Upper lobe of left lung (tissue), 4 donors: Measurements from ENCODE around the gene NOTCH1.

ENCODE experiments used
- CTCF ChIP-seq, 6 experiments: fragments of 450-650 bp in 4 of 6; fragments of 200-600 bp in 2 of 6; sonication (generic) in 2 of 6; IDR thresholded peaks; one replicate each; pipeline ENCODE4 v1.5.1; 2016 to 2019; ENCODE audit warnings: antibody characterized with exemption in 6 of 6
- EP300 ChIP-seq, 4 donors: sonication (generic); formaldehyde crosslinking; IDR thresholded peaks; one replicate each; pipeline ENCODE4 v1.5.1; 2017; ENCODE audit warnings: antibody characterized with exemption in 4 of 4, control low read depth in 2 of 4
- POLR2A ChIP-seq, 4 donors: fragments of 450-650 bp; IDR thresholded peaks; one replicate each; pipeline ENCODE4 v1.5.1; 2016 to 2017; ENCODE audit warnings: antibody characterized with exemption in 4 of 4, mild to moderate bottlenecking in 2 of 4

- no peak for TF ChIP-seq CTCF (IDR thresholded peaks at IDR 0.05)
- TF ChIP-seq EP300 (IDR thresholded peaks at IDR 0.05) = no peak
- no peak for TF ChIP-seq POLR2A (IDR thresholded peaks at IDR 0.05)
Observed at GRCh38 chr9:136588663-136589464, 43.0 kb upstream of the NOTCH1 start.
